IgD-negative memory B cell (primary cell): ENCODE results near the gene ZNF423. TPM values are rescaled to one million over a fixed set of nuclear protein-coding genes. Genes with fewer than 3 reads are reported as not detected.
A peak's percentile ranks its signal among the peaks of the same experiment; 100 is the strongest.

Experiments
- H3K27ac Mint-ChIP-seq, 3 donors: one replicate each; pipeline ENCODE4 v1.8.0; 2020 to 2022; ENCODE audit warnings: mild to moderate bottlenecking in 3 of 3, mixed read lengths in 3 of 3, moderate library complexity in 1 of 3
- H3K27me3 Mint-ChIP-seq: one replicate; pipeline ENCODE4 v1.8.0; 2021; ENCODE audit warnings: mixed read lengths
- H3K36me3 Mint-ChIP-seq: one replicate; pipeline ENCODE4 v1.8.0; 2020; ENCODE audit warnings: mild to moderate bottlenecking, mixed read lengths
- H3K4me1 Mint-ChIP-seq, 3 donors: one replicate each; pipeline ENCODE4 v1.8.0; 2020 to 2022; ENCODE audit warnings: mixed read lengths in 3 of 3, mild to moderate bottlenecking in 1 of 3
- H3K4me3 Mint-ChIP-seq, 4 donors: one replicate each; pipeline ENCODE4 v1.8.0; 2020 to 2022; ENCODE audit warnings: mild to moderate bottlenecking in 4 of 4, mixed read lengths in 4 of 4, moderate library complexity in 3 of 4
- H3K9me3 Mint-ChIP-seq, 3 donors: one replicate each; pipeline ENCODE4 v1.8.0; 2020 to 2021; ENCODE audit warnings: mixed read lengths in 3 of 3, mild to moderate bottlenecking in 1 of 3
- polyA plus RNA-seq: library from polyadenylated mRNA; unstranded; fragments of 300-500 nt; fragmentation: Illumina TruSeq; gene quantifications from one replicate; pipeline ENCODE4 v1.2.3, GENCODE V29; 2021

Gene ZNF423
- polyA plus RNA-seq, 1 donor from 2014 or later = not detected

GRCh38 chr16:49503256-49504022 is 352.5 kb downstream of the ZNF423 start:
- Mint-ChIP-seq H3K9me3 (peaks cover 0 to 2% (median 0%) of the 10 kb centered on the region in 3 donors), H3K27ac (no peak overlapping the region), H3K27me3 (no peaks in the 10 kb centered on the region), H3K36me3 (peaks cover 3% of the 10 kb centered on the region), H3K4me3 (peak overlapping the region in 2 of 4 donors; percentile 45 to 87), H3K4me1 (peaks cover 0 to 14% (median 10%) of the 10 kb centered on the region in 3 donors)

GRCh38 chr16:49502136-49502881 is 353.6 kb downstream of the ZNF423 start:
- peaks cover 0 to 2% (median 0%) of the 10 kb centered on the region in 3 donors for H3K9me3 Mint-ChIP-seq
- peaks cover 0 to 14% (median 10%) of the 10 kb centered on the region in 3 donors for H3K4me1 Mint-ChIP-seq
- peak overlapping the region in 2 of 4 donors; percentile 57 to 87 for H3K4me3 Mint-ChIP-seq

GRCh38 chr16:49499869-49500610 is 355.9 kb downstream of the ZNF423 start:
- no peak overlapping the region for H3K27ac Mint-ChIP-seq
- peaks cover 0 to 14% (median 10%) of the 10 kb centered on the region in 3 donors for H3K4me1 Mint-ChIP-seq
- H3K36me3 Mint-ChIP-seq = peaks cover 3% of the 10 kb centered on the region
- no peaks in the 10 kb centered on the region for H3K27me3 Mint-ChIP-seq
- peaks cover 0 to 2% (median 0%) of the 10 kb centered on the region in 3 donors for H3K9me3 Mint-ChIP-seq
- no peak overlapping the region for H3K4me3 Mint-ChIP-seq

More at GRCh38 chr16:49502136-49502881, 353.6 kb downstream of the ZNF423 start:
- Mint-ChIP-seq H3K27me3 (no peaks in the 10 kb centered on the region), H3K36me3 (peaks cover 3% of the 10 kb centered on the region), H3K27ac (peak overlapping the region in 1 of 3 donors; percentile 33)

GRCh38 chr16:49499414-49499785 is 356.5 kb downstream of the ZNF423 start:
- H3K36me3 Mint-ChIP-seq = peaks cover 3% of the 10 kb centered on the region
- peaks cover 0 to 2% (median 0%) of the 10 kb centered on the region in 3 donors for H3K9me3 Mint-ChIP-seq
- no peaks in the 10 kb centered on the region for H3K27me3 Mint-ChIP-seq
- H3K27ac Mint-ChIP-seq = no peak overlapping the region
- peak overlapping the region in 1 of 4 donors; percentile 52 for H3K4me3 Mint-ChIP-seq
- H3K4me1 Mint-ChIP-seq = peaks cover 0 to 14% (median 10%) of the 10 kb centered on the region in 3 donors

- Mint-ChIP-seq H3K4me1 (peaks cover 0 to 14% (median 9%) of the 10 kb centered on the region in 3 donors), H3K27ac (no peak overlapping the region), H3K36me3 (peaks cover 3% of the 10 kb centered on the region), H3K9me3 (peaks cover 0 to 2% (median 0%) of the 10 kb centered on the region in 3 donors), H3K4me3 (no peak overlapping the region), H3K27me3 (no peaks in the 10 kb centered on the region)
Measured at GRCh38 chr16:49498666-49499413, 357.1 kb downstream of the ZNF423 start.

- Mint-ChIP-seq H3K9me3 (peaks cover 0 to 2% (median 0%) of the 10 kb centered on the region in 3 donors), H3K27ac (no peak overlapping the region), H3K4me3 (no peak overlapping the region), H3K27me3 (no peaks in the 10 kb centered on the region), H3K4me1 (peaks cover 0 to 10% (median 5%) of the 10 kb centered on the region in 3 donors), H3K36me3 (peaks cover 3% of the 10 kb centered on the region)
Measured at GRCh38 chr16:49498264-49498663, 357.6 kb downstream of the ZNF423 start.

- Mint-ChIP-seq H3K4me3 (no peak overlapping the region), H3K4me1 (peaks cover 0 to 4% (median 2%) of the 10 kb centered on the region in 3 donors), H3K9me3 (peaks cover 0 to 2% (median 0%) of the 10 kb centered on the region in 3 donors), H3K27me3 (no peaks in the 10 kb centered on the region), H3K27ac (no peak overlapping the region), H3K36me3 (peaks cover 3% of the 10 kb centered on the region)
Measured at GRCh38 chr16:49497466-49497865, 358.4 kb downstream of the ZNF423 start.

GRCh38 chr16:49496656-49497055 is 359.3 kb downstream of the ZNF423 start:
- Mint-ChIP-seq H3K27me3 (no peaks in the 10 kb centered on the region), H3K4me3 (no peak overlapping the region), H3K4me1 (peaks cover 0 to 2% (median 0%) of the 10 kb centered on the region in 3 donors), H3K36me3 (peaks cover 3% of the 10 kb centered on the region), H3K9me3 (peaks cover 0 to 2% (median 0%) of the 10 kb centered on the region in 3 donors), H3K27ac (no peak overlapping the region)

- Mint-ChIP-seq H3K4me3 (no peak overlapping the region), H3K27ac (no peak overlapping the region), H3K4me1 (peaks cover 0 to under 1% (median 0%) of the 10 kb centered on the region in 3 donors), H3K36me3 (no peaks in the 10 kb centered on the region), H3K9me3 (no peaks in the 10 kb centered on the region), H3K27me3 (peaks cover 2% of the 10 kb centered on the region)
Measured at GRCh38 chr16:49495596-49496355, 360.1 kb downstream of the ZNF423 start.

- Mint-ChIP-seq H3K9me3 (no peaks in the 10 kb centered on the region), H3K27ac (no peak overlapping the region), H3K4me3 (no peak overlapping the region), H3K4me1 (peaks cover 0 to 3% (median 0%) of the 10 kb centered on the region in 3 donors), H3K27me3 (peaks cover 2% of the 10 kb centered on the region), H3K36me3 (no peaks in the 10 kb centered on the region)
Measured at GRCh38 chr16:49494891-49495566, 360.9 kb downstream of the ZNF423 start.

GRCh38 chr16:49494474-49494873 is 361.4 kb downstream of the ZNF423 start:
- H3K36me3 Mint-ChIP-seq = no peaks in the 10 kb centered on the region
- no peak overlapping the region for H3K27ac Mint-ChIP-seq
- H3K27me3 Mint-ChIP-seq = peaks cover 2% of the 10 kb centered on the region
- H3K9me3 Mint-ChIP-seq = no peaks in the 10 kb centered on the region
- no peak overlapping the region for H3K4me3 Mint-ChIP-seq
- peaks cover 0 to 3% (median 0%) of the 10 kb centered on the region in 3 donors for H3K4me1 Mint-ChIP-seq

GRCh38 chr16:49493836-49494235 is 362.1 kb downstream of the ZNF423 start:
- H3K27ac Mint-ChIP-seq = no peak overlapping the region

More at GRCh38 chr16:49493836-49494235, 362.1 kb downstream of the ZNF423 start:
- peaks cover 0 to 3% (median 0%) of the 10 kb centered on the region in 3 donors for H3K4me1 Mint-ChIP-seq
- H3K36me3 Mint-ChIP-seq = no peaks in the 10 kb centered on the region
- no peaks in the 10 kb centered on the region for H3K9me3 Mint-ChIP-seq
- H3K4me3 Mint-ChIP-seq = no peak overlapping the region
- H3K27me3 Mint-ChIP-seq = peaks cover 2% of the 10 kb centered on the region
